Activated T-helper 17 cell treated with anti-CD3 and anti-CD28 coated beads, Interleukin-2, amount 50 U/mL, for 72 hours (primary cell): ENCODE data around the gene CTPS2. TPM values are rescaled to one million over a fixed set of nuclear protein-coding genes. Genes with fewer than 3 reads are reported as not detected.

Source experiments
- ATAC-seq: fragments of 150-1000 bp; cut with Tn5 transposase; replicated peaks from 2 replicates; pipeline ENCODE4 v1.10.0; 2021; ENCODE audit warnings: mild to moderate bottlenecking, moderate library complexity
- H3K27ac Mint-ChIP-seq: one replicate; pipeline ENCODE4 v1.8.0; 2022; ENCODE audit warnings: mixed read lengths
- H3K27me3 Mint-ChIP-seq: one replicate; pipeline ENCODE4 v1.8.0; 2022; ENCODE audit warnings: mixed read lengths
- H3K36me3 Mint-ChIP-seq: one replicate; pipeline ENCODE4 v1.8.0; 2022; ENCODE audit warnings: low read depth, mild to moderate bottlenecking, mixed read lengths
- H3K4me1 Mint-ChIP-seq: one replicate; pipeline ENCODE4 v1.8.0; 2022; ENCODE audit warnings: mixed read lengths
- H3K4me3 Mint-ChIP-seq: one replicate; pipeline ENCODE4 v1.8.0; 2022; ENCODE audit warnings: mild to moderate bottlenecking, mixed read lengths
- H3K9me3 Mint-ChIP-seq: one replicate; pipeline ENCODE4 v1.8.0; 2022; ENCODE audit warnings: mixed read lengths
- total RNA-seq, 2 donors: library from RNA; stranded (reverse); gene quantifications; one replicate each; pipeline ENCODE4 v1.2.3, GENCODE V29; 2022

CTPS2 gene
- total RNA-seq, 2 donors from 2014 or later: 2.0 to 3.3 TPM

GRCh38 chrX:16696956-16697355 lies 15.5 kb downstream of the CTPS2 start:
- no peak for ATAC-seq
- H3K4me3 Mint-ChIP-seq: no peak overlapping the region
- no peaks in the 10 kb centered on the region for H3K4me1 Mint-ChIP-seq

GRCh38 chrX:16695079-16695676 lies 17.3 kb downstream of the CTPS2 start:
- no peak overlapping the region for H3K27ac Mint-ChIP-seq
- H3K4me3 Mint-ChIP-seq: no peak overlapping the region
- no peak for ATAC-seq
- H3K9me3 Mint-ChIP-seq: no peaks in the 10 kb centered on the region
- no peaks in the 10 kb centered on the region for H3K27me3 Mint-ChIP-seq
- peaks cover 11% of the 10 kb centered on the region for H3K36me3 Mint-ChIP-seq
- no peaks in the 10 kb centered on the region for H3K4me1 Mint-ChIP-seq

More at GRCh38 chrX:16696956-16697355, 15.5 kb downstream of the CTPS2 start:
- no peaks in the 10 kb centered on the region for H3K9me3 Mint-ChIP-seq
- H3K36me3 Mint-ChIP-seq: peaks cover 5% of the 10 kb centered on the region
- H3K27ac Mint-ChIP-seq: no peak overlapping the region
- no peaks in the 10 kb centered on the region for H3K27me3 Mint-ChIP-seq

GRCh38 chrX:16687514-16687913 lies 25.0 kb downstream of the CTPS2 start:
- H3K4me3 Mint-ChIP-seq: no peak overlapping the region
- H3K27me3 Mint-ChIP-seq: no peaks in the 10 kb centered on the region
- no peak for ATAC-seq
- no peak overlapping the region for H3K27ac Mint-ChIP-seq
- H3K36me3 Mint-ChIP-seq: peaks cover 6% of the 10 kb centered on the region
- H3K9me3 Mint-ChIP-seq: no peaks in the 10 kb centered on the region
- H3K4me1 Mint-ChIP-seq: no peaks in the 10 kb centered on the region

GRCh38 chrX:16683007-16683664 lies 29.3 kb downstream of the CTPS2 start:
- Mint-ChIP-seq H3K27me3 (no peaks in the 10 kb centered on the region), H3K36me3 (peaks cover 6% of the 10 kb centered on the region), H3K9me3 (no peaks in the 10 kb centered on the region), H3K4me1 (no peaks in the 10 kb centered on the region), H3K4me3 (no peak overlapping the region), H3K27ac (no peak overlapping the region)
- no peak for ATAC-seq

GRCh38 chrX:16678689-16679088 lies 33.8 kb downstream of the CTPS2 start:
- Mint-ChIP-seq H3K4me1 (no peaks in the 10 kb centered on the region), H3K4me3 (no peak overlapping the region), H3K27me3 (no peaks in the 10 kb centered on the region), H3K36me3 (peaks cover 6% of the 10 kb centered on the region), H3K27ac (no peak overlapping the region), H3K9me3 (no peaks in the 10 kb centered on the region)
- no peak for ATAC-seq

- Mint-ChIP-seq H3K4me3 (no peak overlapping the region), H3K4me1 (no peaks in the 10 kb centered on the region), H3K27me3 (no peaks in the 10 kb centered on the region), H3K27ac (no peak overlapping the region), H3K9me3 (no peaks in the 10 kb centered on the region), H3K36me3 (peaks cover 8% of the 10 kb centered on the region)
- ATAC-seq: no peak
Observed at GRCh38 chrX:16671005-16671404, 41.5 kb downstream of the CTPS2 start.

- Mint-ChIP-seq H3K9me3 (no peaks in the 10 kb centered on the region), H3K36me3 (peaks cover 10% of the 10 kb centered on the region), H3K27ac (no peak overlapping the region), H3K4me1 (no peaks in the 10 kb centered on the region), H3K27me3 (no peaks in the 10 kb centered on the region), H3K4me3 (no peak overlapping the region)
- no peak for ATAC-seq
Observed at GRCh38 chrX:16666541-16666940, 45.9 kb downstream of the CTPS2 start.

GRCh38 chrX:16665089-16665488 lies 47.4 kb downstream of the CTPS2 start:
- no peak for ATAC-seq
- Mint-ChIP-seq H3K27me3 (no peaks in the 10 kb centered on the region), H3K9me3 (no peaks in the 10 kb centered on the region), H3K4me3 (no peak overlapping the region), H3K36me3 (peaks cover 10% of the 10 kb centered on the region), H3K4me1 (no peaks in the 10 kb centered on the region), H3K27ac (no peak overlapping the region)

- H3K27ac Mint-ChIP-seq: no peak overlapping the region
- H3K36me3 Mint-ChIP-seq: peaks cover 10% of the 10 kb centered on the region
- no peaks in the 10 kb centered on the region for H3K27me3 Mint-ChIP-seq
- no peak overlapping the region for H3K4me3 Mint-ChIP-seq
- H3K9me3 Mint-ChIP-seq: no peaks in the 10 kb centered on the region
- no peak for ATAC-seq
- H3K4me1 Mint-ChIP-seq: no peaks in the 10 kb centered on the region
Observed at GRCh38 chrX:16664626-16665025, 47.8 kb downstream of the CTPS2 start.

GRCh38 chrX:16664074-16664473 lies 48.4 kb downstream of the CTPS2 start:
- Mint-ChIP-seq H3K4me1 (no peaks in the 10 kb centered on the region), H3K27me3 (no peaks in the 10 kb centered on the region), H3K9me3 (no peaks in the 10 kb centered on the region), H3K27ac (no peak overlapping the region), H3K4me3 (no peak overlapping the region), H3K36me3 (peaks cover 10% of the 10 kb centered on the region)
- ATAC-seq: no peak

- no peaks in the 10 kb centered on the region for H3K27me3 Mint-ChIP-seq
- peaks cover 10% of the 10 kb centered on the region for H3K36me3 Mint-ChIP-seq
- no peaks in the 10 kb centered on the region for H3K4me1 Mint-ChIP-seq
- H3K4me3 Mint-ChIP-seq: no peak overlapping the region
- ATAC-seq: no peak
- H3K9me3 Mint-ChIP-seq: no peaks in the 10 kb centered on the region
- no peak overlapping the region for H3K27ac Mint-ChIP-seq
Observed at GRCh38 chrX:16662402-16662801, 50.1 kb downstream of the CTPS2 start.

GRCh38 chrX:16661495-16661894 lies 51.0 kb downstream of the CTPS2 start:
- peaks cover 7% of the 10 kb centered on the region for H3K36me3 Mint-ChIP-seq
- H3K4me3 Mint-ChIP-seq: no peak overlapping the region
- ATAC-seq: no peak
- no peak overlapping the region for H3K27ac Mint-ChIP-seq
- H3K27me3 Mint-ChIP-seq: no peaks in the 10 kb centered on the region
- no peaks in the 10 kb centered on the region for H3K9me3 Mint-ChIP-seq
- no peaks in the 10 kb centered on the region for H3K4me1 Mint-ChIP-seq

- Mint-ChIP-seq H3K27me3 (no peaks in the 10 kb centered on the region), H3K9me3 (no peaks in the 10 kb centered on the region), H3K36me3 (no peaks in the 10 kb centered on the region), H3K4me1 (no peaks in the 10 kb centered on the region), H3K27ac (no peak overlapping the region), H3K4me3 (no peak overlapping the region)
- no peak for ATAC-seq
Observed at GRCh38 chrX:16659321-16659720, 53.1 kb downstream of the CTPS2 start.

GRCh38 chrX:16658284-16658683 lies 54.2 kb downstream of the CTPS2 start:
- H3K4me1 Mint-ChIP-seq: no peaks in the 10 kb centered on the region
- no peak for ATAC-seq
- H3K27ac Mint-ChIP-seq: no peak overlapping the region
- no peaks in the 10 kb centered on the region for H3K27me3 Mint-ChIP-seq
- H3K9me3 Mint-ChIP-seq: no peaks in the 10 kb centered on the region
- H3K36me3 Mint-ChIP-seq: no peaks in the 10 kb centered on the region
- H3K4me3 Mint-ChIP-seq: no peak overlapping the region

GRCh38 chrX:16654093-16654492 lies 58.4 kb downstream of the CTPS2 start:
- no peak for ATAC-seq
- Mint-ChIP-seq H3K36me3 (no peaks in the 10 kb centered on the region), H3K4me3 (no peak overlapping the region), H3K9me3 (no peaks in the 10 kb centered on the region), H3K27me3 (no peaks in the 10 kb centered on the region), H3K27ac (no peak overlapping the region), H3K4me1 (no peaks in the 10 kb centered on the region)
